H54 (cell line): ENCODE data around the gene SETBP1.
A peak's percentile ranks its signal among the peaks of the same experiment; 100 is the strongest.

ENCODE experiments used
- DNase-seq: peaks from one replicate; pipeline ENCODE4 v3.0.0; 2011; ENCODE audit warnings: low spot score, mixed read lengths; ENCODE audit not compliant: insufficient read length
- FAIRE-seq: peaks from 3 replicates; lab custom pipeline; 2011; peaks lifted over from hg19 to GRCh38; lab: Jason Lieb, UNC
- POLR2A ChIP-seq: IDR thresholded peaks from 2 replicates; pipeline ENCODE4 v1.6.1; 2011; ENCODE audit warnings: low read depth, mild to moderate bottlenecking, low read length

Gene SETBP1

GRCh38 chr18:45054636-45055035 is 373.9 kb downstream of the SETBP1 start:
- no peak for FAIRE-seq
- no peak for TF ChIP-seq POLR2A
- DNase-seq = no peak

GRCh38 chr18:45055811-45056210 is 375.1 kb downstream of the SETBP1 start:
- no peak for FAIRE-seq
- no peak for TF ChIP-seq POLR2A
- DNase-seq = no peak

- DNase-seq (no peak), FAIRE-seq (no peak)
- TF ChIP-seq POLR2A = no peak
Observed at GRCh38 chr18:45056926-45057325, 376.2 kb downstream of the SETBP1 start.

- DNase-seq = no peak
- FAIRE-seq = no peak
- TF ChIP-seq POLR2A = no peak
Observed at GRCh38 chr18:45057955-45058600, 377.4 kb downstream of the SETBP1 start.

- no peak for FAIRE-seq
- DNase-seq = peak; percentile 4
- TF ChIP-seq POLR2A = no peak
Observed at GRCh38 chr18:45059695-45060094, 379.0 kb downstream of the SETBP1 start.

- no peak for FAIRE-seq
- TF ChIP-seq POLR2A = no peak
- no peak for DNase-seq
Observed at GRCh38 chr18:45060102-45060501, 379.4 kb downstream of the SETBP1 start.

- FAIRE-seq (no peak), DNase-seq (no peak)
- TF ChIP-seq POLR2A = no peak
Observed at GRCh38 chr18:45061359-45061758, 380.7 kb downstream of the SETBP1 start.

GRCh38 chr18:45063246-45064038 is 382.8 kb downstream of the SETBP1 start:
- no peak for TF ChIP-seq POLR2A
- no peak for FAIRE-seq
- no peak for DNase-seq

GRCh38 chr18:45066210-45066609 is 385.5 kb downstream of the SETBP1 start:
- no peak for TF ChIP-seq POLR2A
- DNase-seq (no peak), FAIRE-seq (no peak)

GRCh38 chr18:45066886-45067285 is 386.2 kb downstream of the SETBP1 start:
- TF ChIP-seq POLR2A = no peak
- FAIRE-seq (no peak), DNase-seq (no peak)

GRCh38 chr18:45068400-45069094 is 387.9 kb downstream of the SETBP1 start:
- no peak for TF ChIP-seq POLR2A
- FAIRE-seq = no peak

GRCh38 chr18:45069546-45069945 is 388.9 kb downstream of the SETBP1 start:
- DNase-seq = no peak
- FAIRE-seq = no peak
- no peak for TF ChIP-seq POLR2A

More at GRCh38 chr18:45068400-45069094, 387.9 kb downstream of the SETBP1 start:
- no peak for DNase-seq

- DNase-seq (no peak), FAIRE-seq (no peak)
- TF ChIP-seq POLR2A = no peak
Observed at GRCh38 chr18:45071956-45072355, 391.3 kb downstream of the SETBP1 start.

GRCh38 chr18:45073556-45073955 is 392.9 kb downstream of the SETBP1 start:
- no peak for TF ChIP-seq POLR2A
- FAIRE-seq = no peak
- DNase-seq = no peak
